ENCODE measurements around the gene WDR27.

DNA sequence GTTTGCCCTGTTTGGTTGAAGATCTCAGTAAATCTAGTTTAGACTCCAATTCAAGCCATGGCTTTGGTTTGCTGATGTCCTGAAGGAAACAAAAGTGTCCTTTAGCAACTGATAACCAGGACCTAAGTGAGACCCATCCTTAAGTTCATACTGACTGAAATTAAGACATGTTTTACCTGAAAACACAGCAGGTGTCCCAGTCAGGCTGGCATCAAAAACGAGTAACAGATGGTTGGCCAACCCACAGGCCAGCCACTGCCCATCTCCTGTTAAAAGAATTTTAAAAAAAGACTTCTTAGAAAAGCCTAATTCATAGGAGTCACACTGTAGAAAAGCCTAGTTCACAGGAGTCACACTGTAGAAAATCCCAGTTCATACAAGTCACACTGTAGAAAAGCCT, 58.3 kb downstream of the WDR27 start:
- TF ChIP-seq, protein P1, sequence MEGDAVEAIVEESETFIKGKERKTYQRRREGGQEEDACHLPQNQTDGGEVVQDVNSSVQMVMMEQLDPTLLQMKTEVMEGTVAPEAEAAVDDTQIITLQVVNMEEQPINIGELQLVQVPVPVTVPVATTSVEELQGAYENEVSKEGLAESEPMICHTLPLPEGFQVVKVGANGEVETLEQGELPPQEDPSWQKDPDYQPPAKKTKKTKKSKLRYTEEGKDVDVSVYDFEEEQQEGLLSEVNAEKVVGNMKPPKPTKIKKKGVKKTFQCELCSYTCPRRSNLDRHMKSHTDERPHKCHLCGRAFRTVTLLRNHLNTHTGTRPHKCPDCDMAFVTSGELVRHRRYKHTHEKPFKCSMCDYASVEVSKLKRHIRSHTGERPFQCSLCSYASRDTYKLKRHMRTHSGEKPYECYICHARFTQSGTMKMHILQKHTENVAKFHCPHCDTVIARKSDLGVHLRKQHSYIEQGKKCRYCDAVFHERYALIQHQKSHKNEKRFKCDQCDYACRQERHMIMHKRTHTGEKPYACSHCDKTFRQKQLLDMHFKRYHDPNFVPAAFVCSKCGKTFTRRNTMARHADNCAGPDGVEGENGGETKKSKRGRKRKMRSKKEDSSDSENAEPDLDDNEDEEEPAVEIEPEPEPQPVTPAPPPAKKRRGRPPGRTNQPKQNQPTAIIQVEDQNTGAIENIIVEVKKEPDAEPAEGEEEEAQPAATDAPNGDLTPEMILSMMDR (IDR thresholded peaks at IDR 0.05), result no peak
- TF ChIP-seq POLR2A (IDR thresholded peaks at IDR 0.05), result no peak
